Stimulated activated CD4-positive, alpha-beta T cell treated with anti-CD3 and anti-CD28 coated beads, TNF-alpha, amount 100 ng/mL, for 1 hour (primary cell): ENCODE data around the gene KCNJ12.

Source experiments
- DNase-seq, 3 donors: peaks; one replicate each; pipeline ENCODE4 v3.0.0-alpha.2; 2020; ENCODE audit warnings: low read depth in 3 of 3, low spot score in 1 of 3

The KCNJ12 gene

DNA sequence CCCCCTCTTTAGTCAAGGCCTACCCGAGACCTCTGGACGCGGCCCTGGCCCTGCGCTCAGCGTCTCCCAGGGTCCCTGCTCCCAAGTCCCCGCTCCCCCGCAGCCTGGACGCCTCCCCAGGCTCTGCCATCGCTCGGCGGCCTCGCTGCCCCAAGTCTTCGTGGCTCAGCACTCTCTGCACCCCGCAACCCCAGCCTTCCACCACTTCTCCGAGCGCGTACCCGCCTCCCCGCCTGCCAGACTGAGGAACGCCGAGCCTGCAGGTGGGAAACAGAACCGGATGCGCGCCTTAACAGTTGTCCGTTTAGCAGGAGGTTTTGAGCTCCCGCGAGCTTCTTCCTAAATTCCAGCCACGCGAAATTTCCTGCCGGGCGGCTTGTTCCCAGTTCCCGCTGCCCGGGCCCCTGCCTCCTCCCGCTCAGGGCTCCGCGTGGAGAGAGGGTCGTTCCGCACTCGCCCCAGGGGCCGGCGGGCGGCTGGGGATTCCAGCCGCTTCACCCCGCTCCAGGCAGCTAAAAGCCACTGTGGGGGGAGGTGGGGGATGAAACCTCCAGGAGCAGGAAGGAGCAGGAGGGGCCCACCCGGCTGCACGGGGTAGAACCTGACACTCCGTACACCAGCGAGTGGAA is 87.7 kb downstream of the KCNJ12 start:
- no peak for DNase-seq

DNA sequence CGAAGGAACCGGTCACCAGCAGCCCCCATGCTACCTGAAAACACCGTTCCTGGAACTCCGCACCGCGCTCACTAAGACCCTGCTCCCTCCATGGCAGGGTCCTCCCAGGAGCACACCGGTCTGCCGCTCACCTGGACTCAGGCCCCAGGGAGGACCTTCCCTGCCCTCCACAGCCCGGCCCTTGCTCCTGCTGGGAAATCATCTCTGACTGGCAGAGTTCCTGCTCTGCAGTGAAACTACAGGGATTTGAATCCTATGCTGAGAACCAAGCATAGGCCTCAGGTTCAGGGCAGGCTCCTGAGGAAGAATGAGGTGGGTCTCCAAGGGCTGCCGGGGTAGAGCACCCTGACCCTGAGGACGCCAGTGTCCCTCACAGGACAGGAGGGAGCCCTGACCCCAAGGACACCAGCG is 88.5 kb downstream of the KCNJ12 start:
- no peak for DNase-seq

DNA sequence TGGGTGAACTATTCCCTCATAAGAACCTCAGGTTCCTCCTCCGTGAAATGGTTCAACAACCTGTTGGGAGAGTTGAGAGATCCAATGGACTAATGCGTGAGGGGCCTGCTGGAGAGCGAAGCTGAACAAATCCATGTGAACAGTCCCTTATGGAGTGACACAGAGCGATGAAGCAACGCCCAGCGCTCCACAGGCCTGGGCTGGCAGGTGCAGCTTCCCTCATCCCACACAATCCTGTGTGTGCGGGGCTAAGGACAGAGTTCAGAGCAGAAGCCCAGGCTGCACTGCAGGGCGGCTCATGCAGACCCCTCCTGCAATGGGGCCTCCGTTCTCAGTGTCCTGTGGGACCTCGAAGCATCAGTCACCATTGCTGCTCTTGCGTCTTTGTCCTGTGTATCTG is 90.4 kb downstream of the KCNJ12 start:
- DNase-seq: no peak

DNA sequence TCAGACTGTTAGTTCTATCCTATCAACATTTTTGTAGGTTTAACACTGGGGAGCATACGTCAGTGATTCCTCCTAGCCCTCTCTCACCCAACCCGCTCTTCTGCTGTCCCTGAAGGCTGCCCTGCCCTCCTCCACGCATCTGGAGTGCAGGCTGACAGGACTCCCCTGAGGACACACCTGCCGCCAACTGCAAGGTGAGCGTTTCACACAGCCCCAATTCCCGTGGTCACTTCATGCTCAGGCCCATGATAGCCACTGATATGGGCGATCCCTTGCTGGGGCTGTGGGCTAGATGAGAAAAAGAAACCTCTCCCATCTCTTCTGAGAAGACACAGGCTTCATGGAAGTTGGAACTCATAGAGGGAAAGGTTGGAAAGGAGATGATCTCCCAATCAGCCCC is 91.0 kb downstream of the KCNJ12 start:
- DNase-seq: no peak

DNA sequence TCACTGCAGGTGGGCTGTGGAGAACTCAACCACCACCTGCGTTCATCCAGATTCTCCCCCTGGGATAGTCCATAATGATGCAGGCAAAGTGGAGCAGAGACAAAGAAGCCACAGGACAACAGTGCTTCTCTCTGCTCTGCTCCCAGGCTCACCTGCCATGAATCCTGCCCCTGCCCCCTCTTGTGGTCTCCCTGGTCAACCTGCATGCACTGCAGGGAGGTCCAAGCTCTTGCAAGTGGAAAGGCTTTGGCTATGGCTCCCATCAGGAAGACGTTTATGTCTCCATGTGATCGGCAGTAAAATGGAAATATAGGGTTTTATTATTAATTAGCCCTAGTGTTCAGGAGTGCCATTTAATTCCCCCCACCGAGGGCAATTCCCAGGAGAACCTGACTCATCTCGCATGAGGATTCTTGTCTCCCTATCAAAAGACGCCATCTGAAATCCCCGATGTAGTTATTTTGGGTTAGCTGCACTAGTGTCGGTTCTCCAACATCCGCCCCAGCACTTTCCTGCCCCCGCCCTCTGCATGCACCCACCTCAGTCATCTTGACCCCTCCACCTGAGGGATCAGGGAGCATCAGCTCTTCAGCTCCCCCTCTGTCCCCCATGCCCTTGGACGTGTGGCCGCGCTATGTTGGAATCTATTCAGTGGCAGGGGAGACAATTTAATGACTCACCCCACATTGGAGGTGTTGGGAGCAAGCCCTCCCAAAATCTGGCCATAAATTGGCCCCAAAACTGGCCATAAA is 91.8 kb downstream of the KCNJ12 start:
- no peak for DNase-seq
